Forelimb muscle (tissue), 1 donor: ENCODE results near the gene NT5C1A. TPM values are rescaled to one million over a fixed set of nuclear protein-coding genes. Genes with fewer than 3 reads are reported as not detected.

Experiments used
- polyA plus RNA-seq: library from polyadenylated mRNA; unstranded; fragments of 120-200 nt; gene quantifications from one replicate; pipeline ENCODE4 v1.2.1, GENCODE V29; 2013; ENCODE audit not compliant: insufficient read length

Gene NT5C1A
- polyA plus RNA-seq, 1 donor, result 9.0 TPM

Other genes starting within 250 kb of the NT5C1A start
- gene BMP8A, start 180.5 kb downstream of the NT5C1A start, polyA plus RNA-seq, result 0.94 TPM
- 464 TPM for gene PABPC4, start 95.3 kb downstream of the NT5C1A start, polyA plus RNA-seq
- gene HEYL, start 32.5 kb downstream of the NT5C1A start, polyA plus RNA-seq, result 50.6 TPM
- 2.2 TPM for gene HPCAL4, start 19.3 kb upstream of the NT5C1A start, polyA plus RNA-seq
- gene PPIE, start 66.8 kb upstream of the NT5C1A start, polyA plus RNA-seq, result 41.7 TPM
- not detected for gene OXCT2, start 99.2 kb upstream of the NT5C1A start, polyA plus RNA-seq
- 1.3 TPM for gene BMP8B, start 116.8 kb upstream of the NT5C1A start, polyA plus RNA-seq
- 14.3 TPM for gene TRIT1, start 211.4 kb upstream of the NT5C1A start, polyA plus RNA-seq
- 2.5 TPM for gene MYCL, start 229.8 kb upstream of the NT5C1A start, polyA plus RNA-seq